Measurements from ENCODE around the gene NLRP9.
"Not testable (repeated sequence)": the region's sequence is repeated elsewhere in the genome, so short reads cannot be mapped to it uniquely, and the experiment has no call there.

The NLRP9 gene

DNA sequence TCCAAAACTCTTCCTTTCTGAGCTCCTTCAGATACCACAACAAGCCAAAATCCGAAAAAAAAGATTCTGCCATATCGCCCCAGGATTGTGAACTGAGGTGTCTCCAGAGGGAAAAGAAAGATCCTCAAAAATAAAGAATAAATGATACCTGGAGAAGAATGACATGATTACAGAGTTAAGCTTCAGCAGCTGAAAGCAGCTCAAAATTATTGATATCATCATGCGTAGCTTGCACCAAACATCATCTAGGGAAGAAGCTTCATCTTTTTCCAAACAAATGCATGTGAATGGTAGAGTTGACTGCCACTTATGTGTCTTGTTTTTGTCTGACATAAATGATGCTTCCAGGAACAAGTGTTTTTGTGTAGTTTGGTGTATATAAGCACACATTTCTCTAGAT lies at the start of gene NLRP9:
Gene NLRP9, minus strand, starts transcription at position 101 of the 400 bp plus-strand sequence. Its CDS starts 28 bp downstream, at position 73.
- DNase-seq, result no peak

DNA sequence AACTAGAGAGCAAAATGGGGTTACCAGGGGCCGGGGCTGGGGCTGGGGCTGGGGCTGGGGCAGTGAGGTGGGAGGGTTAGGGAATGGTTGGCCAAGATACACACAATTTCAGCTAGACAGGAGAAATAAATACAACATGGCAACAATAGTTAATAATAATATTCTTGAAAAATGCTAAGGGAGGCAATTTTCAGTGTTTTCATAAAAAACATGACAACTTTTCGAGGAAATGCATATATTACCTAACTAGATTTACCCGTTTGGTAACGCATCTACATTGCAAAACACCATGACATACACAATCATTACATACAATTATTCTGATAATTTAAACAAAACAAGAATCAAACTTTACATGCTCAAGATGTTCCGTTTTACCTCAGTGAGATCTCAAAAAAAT lies 42.9 kb upstream of the NLRP9 start:
- DNase-seq, result no peak

DNA sequence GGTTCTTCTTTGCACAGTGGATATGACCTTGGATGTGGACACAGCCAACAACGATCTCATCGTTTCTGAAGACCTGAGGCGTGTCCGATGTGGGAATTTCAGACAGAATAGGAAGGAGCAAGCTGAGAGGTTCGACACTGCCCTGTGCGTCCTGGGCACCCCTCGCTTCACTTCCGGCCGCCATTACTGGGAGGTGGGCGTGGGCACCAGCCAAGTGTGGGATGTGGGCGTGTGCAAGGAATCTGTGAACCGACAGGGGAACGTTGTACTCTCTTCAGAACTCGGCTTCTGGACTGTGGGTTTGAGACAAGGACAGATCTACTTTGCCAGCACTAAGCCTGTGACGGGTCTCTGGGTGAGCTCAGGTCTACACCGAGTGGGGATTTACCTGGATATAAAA lies 40.1 kb upstream of the NLRP9 start:
- DNase-seq, result no peak

DNA sequence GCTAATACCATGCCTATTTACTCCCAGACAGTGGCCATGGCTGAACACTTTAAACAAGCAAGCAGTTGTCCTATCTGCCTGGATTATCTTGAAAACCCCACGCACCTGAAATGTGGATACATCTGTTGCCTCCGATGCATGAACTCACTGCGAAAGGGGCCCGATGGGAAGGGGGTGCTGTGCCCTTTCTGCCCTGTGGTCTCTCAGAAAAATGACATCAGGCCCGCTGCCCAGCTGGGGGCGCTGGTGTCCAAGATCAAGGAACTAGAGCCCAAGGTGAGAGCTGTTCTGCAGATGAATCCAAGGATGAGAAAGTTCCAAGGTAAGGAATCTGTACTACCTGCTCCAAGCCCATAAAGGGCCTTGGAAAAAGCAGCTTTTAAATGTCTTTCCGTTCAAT lies 39.3 kb upstream of the NLRP9 start:
- no peak for DNase-seq

DNA sequence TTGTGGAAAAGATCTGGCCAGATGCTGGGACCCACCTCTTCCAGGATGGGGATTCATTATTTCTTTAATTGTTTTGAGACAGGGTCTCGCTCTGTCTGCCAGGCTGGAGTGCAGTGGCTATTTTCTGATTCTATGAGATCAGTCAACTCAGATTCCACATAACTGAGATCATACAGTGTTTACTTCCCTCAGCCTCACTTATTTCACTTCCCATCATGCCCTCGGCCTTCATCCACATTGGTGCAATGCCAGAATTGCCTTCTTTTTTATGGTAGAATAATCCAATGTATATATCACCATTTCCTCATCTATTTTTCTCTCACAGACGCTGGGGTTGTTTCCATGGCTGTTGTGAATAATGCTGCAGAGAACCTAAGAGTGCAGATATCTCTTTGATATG lies 31.4 kb upstream of the NLRP9 start:
- DNase-seq, result not testable (repeated sequence)

DNA sequence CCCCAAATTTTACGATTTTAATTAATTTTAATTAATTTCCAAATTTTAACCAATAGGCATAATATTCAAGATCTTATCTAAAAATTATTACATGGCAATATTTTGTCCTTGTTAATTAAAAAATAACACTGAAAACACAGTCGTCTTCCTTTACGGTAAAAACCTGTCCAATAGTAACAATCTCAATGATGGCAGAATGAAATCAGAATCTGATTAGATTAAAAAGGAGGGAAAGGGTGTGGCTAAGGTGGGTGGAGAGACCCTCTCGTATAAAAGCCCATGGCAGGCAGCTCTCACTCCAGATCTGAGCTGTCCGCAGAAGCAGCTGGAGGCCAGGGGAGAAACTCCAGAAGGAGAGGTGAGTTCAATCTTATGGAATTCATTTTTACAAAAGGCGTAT lies 30.6 kb upstream of the NLRP9 start, which contains the start of gene RFPL4AL1:
Gene RFPL4AL1, plus strand, starts transcription at position 301 of the 400 bp plus-strand sequence. CDS start 2,687 bp downstream, outside the sequence.
- not testable (repeated sequence) for DNase-seq

DNA sequence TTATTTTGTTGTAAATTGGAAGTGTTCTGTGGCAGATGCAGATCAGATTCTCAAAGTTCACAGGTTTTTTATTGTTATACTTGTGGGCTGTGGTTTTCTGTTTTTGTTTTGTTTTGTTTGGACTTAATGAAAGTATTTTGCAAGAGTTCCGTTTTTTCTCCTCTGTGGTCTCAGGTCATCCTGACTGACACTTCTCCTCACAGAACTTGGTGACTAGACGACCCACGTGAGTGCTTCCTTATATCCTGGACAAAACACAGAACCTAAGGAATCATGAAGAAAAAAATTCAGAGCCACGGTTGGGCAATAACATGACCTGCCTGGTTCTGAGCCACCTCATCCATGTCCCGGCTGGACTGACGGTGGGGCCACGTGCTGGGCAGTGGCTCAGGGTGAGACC lies 28.3 kb upstream of the NLRP9 start:
- DNase-seq, result no peak

DNA sequence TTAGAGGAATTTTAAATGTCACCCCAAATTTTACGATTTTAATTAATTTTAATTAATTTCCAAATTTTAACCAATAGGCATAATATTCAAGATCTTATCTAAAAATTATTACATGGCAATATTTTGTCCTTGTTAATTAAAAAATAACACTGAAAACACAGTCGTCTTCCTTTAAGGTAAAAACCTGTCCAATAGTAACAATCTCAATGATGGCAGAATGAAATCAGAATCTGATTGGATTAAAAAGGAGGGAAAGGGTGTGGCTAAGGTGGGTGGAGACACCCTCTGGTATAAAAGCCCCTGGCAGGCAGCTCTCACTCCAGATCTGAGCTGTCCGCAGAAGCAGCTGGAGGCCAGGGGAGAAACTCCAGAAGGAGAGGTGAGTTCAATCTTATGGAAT lies 20.6 kb upstream of the NLRP9 start, which contains the start of gene RFPL4A:
Gene RFPL4A, plus strand, starts transcription at position 301 of the 400 bp plus-strand sequence. CDS start 2,704 bp downstream, outside the sequence.
- DNase-seq, result not testable (repeated sequence)

DNA sequence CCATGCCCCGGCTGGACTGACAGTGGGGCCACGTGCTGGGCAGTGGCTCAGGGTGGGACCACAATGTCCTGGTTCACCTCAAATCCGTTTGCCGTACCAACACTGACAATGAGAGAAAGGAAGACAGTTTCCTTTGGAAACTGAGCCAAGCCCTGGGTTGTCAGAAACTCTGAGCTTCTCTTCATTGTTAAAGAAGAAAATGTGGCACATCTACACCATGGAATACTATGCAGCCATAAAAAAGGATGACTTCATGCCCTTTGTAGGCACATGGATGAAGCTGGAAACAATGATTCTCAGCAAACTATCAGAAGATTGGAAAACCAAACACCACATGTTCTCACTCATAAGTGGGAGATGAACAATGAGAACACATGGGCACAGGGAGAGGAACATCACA lies 18.6 kb upstream of the NLRP9 start:
- DNase-seq, result not testable (repeated sequence)

DNA sequence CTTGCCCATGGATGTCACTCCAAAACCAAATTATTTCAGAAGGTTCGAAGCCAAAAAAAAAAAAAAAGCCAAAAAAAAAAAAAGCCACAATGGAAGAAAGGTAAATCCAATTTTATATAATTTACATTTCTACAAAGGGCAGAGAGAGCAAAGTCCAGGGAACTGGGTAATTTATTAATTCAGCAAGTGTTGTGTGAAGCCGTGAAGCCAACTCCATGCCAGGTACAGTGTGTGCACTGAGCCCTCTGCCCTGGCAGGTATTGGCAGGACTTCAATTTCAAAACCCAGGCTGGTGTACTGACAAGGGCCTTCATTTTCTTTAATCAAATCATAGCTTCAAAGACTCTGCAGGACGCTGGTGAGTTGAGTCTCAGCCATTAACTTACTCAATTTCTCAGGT lies 15.2 kb upstream of the NLRP9 start:
- DNase-seq, result no peak

DNA sequence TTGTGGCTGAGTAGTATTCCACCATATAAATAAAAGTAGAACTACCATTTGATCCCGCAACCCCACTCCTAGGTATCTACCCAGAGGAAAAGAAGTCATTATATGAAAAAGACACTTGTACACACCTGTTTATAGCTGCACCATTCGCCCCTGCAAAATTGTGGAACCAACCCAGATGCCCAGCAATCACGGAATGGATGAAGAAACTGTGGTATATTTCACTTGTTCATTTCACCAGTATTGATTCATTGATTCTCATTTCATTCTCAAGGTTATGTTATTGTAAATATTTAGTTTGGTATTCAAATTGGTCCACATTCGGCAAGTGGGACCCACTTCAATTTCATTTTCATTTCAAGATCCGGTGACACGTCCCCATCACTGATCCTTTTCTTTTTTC lies 12.5 kb upstream of the NLRP9 start:
- DNase-seq, result no peak

DNA sequence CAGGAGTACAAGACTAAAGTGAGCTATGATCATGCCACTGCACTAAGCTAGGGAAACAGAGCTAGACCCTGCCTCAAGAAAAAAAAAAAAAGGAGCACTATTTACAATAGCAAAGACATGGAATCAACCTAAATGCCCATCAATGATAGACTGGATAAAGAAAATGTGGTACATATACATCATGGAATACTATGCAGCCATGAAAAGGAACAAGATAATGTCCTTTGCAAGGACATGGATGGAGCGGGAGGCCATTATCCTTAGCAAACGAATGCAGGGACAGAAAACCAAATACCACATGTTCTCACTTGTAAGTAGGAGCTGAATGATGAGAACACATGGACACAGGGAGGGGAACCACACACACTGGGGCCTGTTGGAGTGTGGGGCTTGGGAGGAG lies 7.8 kb downstream of the NLRP9 start:
- not testable (repeated sequence) for DNase-seq

DNA sequence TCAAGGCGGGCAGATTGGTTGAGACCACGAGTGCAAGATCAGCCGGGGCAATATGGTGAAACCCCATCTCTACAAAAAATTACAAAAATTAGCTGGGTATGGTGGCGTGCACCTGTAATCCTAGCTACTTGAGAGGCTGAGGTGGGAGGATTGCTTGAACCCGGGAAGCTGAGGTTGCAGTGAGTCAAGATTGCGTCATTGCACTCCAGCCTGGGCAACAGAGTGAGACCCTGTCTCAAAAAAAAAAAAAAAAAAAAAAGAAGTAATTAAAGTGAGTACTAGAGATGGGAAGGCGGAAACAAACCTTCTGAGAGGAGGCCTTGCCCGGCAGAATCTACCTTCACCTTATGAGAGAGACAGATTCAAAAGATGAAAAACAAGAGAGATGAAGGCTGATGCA lies 14.7 kb downstream of the NLRP9 start:
- no peak for DNase-seq

DNA sequence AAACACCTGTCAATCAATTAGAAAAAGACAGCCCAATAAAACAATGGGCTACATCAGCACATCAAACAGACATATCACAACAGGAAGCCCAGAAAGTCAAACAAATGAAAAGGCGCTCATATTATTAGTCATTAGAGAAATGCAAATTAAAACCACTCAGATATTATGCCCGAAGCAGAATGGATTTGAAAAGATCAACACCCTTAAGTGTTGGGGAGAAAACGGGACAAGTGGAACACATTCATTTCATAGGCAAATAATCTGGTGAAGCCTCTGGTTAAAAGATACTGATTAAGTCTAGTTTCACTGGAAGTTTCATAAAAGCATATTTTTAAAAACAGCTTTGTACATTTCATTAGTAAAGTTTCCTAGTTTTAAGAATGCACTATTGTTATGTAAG lies 17.4 kb downstream of the NLRP9 start:
- DNase-seq, result no peak

DNA sequence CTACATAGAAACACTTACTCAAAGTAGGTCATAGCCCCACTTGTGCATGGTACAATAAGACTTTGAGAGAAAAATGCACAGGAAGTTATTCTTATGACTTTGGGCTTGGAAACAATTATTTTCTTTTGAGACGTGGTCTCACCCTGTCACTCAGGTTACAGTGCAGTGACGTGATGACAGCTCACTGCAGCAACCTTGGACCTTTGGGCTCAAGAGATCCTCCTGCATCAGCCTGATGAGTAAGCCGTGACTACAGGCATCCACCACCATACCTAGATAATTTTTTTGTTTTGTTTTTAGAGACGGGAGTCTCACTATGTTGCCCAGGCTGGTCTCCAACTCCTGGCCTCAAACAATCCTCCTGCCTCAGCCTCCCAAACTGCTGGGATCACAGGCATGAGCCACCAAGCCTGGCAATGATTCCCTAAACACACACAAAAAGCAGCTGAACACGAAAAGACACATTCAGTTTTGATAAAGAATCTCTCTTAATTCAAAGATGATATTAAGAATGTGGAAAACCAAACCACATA lies 17.9 kb downstream of the NLRP9 start:
- no peak for DNase-seq

DNA sequence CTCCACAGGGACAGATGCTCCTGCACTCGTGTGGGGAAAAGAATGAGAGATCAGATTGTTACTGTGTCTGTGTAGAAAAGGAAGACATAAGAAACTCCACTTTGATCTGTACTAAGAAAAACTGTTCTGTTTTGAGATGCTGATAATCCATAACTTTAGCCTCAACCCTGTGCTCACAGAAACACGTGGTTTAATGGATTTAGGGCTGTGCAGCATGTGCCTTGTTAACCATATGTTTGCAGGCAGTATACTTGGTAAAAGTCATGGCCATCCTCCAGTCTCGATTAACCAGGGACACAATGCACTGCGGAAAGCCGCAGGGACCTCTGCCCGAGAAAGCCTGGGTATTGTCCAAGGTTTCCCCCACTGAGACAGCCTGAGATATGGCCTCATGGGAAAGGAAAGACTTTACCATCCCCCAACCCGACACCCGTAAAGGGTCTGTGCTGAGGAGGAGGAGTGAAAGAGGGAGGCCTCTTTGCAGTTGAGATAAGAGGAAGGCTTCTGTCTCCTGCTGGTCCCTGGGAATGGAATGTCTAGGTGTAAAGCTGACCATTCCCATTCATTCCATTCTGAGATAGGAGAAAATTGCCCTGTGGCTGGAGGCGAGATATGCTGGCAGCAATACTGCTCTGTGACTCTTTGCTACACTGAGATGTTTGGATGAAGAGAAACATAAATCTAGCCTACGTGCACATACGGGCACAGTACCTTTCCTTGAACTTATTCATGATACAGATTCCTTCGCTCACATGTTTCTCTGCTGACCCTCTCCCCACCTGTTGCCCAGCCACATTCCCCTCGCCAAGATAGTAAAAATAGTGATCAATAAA lies 20.1 kb downstream of the NLRP9 start:
- not testable (repeated sequence) for DNase-seq

DNA sequence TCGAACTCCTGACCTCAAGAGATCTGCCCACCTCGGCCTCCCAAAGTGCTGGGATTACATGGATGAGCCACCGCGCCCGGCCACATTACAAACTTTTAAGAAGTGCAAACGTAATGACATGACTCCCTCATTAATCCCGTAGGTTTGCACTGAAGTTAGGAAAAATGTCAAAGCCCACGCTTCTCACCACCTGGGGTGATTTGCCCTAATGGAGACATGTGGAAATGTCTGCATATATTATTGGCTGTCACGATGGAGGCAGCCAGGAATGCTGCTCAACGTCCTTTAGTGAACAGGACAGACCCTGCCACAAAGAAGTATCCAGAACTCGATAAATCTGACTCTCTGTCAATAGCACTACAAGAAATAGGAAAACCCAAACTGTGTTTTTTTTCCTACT lies 21.0 kb downstream of the NLRP9 start:
- DNase-seq, result no peak

DNA sequence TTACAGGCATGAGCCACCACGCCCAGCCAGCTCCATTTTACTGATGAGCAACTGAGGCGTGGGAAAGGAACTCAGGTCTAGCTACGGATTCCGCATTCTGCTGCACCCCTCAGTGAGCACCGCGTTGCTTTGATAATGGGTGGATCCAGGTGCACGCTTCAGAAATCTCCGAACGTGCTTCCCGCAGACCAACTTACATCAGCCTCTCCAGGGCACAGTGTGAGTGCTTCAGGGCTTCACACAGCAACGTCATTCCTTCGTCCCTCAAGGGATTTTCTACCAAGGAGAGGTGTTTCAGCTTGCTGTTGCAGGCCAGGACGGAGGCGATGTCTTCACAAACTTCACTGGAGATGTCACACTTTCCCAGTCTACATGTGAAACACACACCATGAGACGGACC lies 21.7 kb downstream of the NLRP9 start:
- DNase-seq, result no peak

DNA sequence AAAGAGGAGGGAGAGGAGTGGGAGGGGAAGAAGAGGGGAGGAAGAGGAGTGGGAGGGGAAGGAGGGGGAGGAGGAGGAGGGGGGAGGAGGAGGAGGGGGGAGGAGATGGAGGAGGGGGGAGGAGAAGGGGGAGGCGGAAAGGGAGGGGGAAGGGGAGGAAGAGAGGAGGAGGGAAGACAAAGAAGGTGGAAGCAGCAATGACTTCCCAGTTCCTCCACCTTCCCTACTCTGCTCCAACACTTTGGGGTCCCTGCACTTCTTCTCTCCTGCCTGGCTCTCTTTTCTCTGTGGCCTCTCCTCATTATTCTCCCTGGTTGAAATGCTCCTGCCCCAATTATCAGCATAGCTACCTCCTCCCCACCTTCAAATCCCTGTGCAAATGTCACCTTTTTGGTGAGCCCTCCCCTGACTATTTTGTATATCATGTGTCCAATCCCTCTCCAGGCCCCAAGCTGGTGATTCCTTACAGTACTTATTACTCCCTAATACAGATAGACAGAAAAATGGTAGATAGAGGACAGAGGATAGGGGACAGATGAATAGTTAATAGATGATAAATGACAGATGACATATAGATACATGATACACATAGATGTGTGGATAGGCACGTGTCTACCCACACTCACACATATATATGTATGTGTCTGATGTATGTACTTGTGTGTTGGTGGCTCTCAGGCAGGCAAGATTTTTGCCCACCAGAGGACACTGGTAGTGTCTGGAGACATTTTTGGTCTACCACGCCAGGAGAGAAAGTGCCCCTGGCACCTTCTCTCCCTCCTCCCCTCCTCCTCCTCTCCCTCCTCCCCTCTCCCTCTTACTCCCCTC lies 25.2 kb downstream of the NLRP9 start:
- DNase-seq, result no peak

DNA sequence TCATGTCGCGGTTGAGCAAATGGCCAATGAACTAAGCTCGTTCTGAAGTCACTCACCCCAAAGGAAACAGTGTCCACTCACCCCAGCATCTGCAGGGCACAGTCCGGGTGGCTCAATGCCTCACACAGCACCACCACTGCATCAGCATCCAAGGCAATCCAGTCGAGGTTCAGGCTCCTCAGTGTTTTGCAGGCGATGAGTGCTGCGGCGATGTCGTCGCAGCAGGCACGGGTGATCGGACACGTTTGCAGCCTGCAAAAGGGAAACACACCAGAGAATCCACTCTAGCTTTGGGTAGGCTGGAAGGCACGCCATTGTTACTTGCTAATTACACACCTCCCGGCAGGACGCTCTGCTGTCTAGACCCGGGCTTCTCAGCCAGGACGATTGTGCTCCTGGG lies 26.5 kb downstream of the NLRP9 start:
- DNase-seq, result no peak

DNA sequence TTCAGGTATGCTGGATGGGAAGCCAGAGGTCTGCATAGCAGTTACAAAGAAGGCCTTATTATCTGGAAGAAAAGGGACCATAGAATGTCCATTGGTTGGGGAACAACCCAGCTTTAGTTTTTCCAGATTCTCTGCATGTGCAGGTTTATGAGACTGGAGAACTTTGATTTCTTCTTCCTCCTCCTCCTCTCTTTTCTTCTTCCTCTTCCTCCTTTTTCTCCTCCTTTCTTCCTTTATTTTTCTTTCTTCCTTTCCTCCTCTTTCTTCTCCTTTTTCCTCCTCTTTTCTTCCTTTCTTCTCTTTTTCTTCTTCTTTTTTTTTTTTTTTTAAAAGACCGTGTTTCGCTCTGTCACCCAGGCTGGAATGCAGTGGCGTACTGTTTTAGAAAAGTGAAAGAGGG lies 32.2 kb downstream of the NLRP9 start:
- DNase-seq, result no peak

DNA sequence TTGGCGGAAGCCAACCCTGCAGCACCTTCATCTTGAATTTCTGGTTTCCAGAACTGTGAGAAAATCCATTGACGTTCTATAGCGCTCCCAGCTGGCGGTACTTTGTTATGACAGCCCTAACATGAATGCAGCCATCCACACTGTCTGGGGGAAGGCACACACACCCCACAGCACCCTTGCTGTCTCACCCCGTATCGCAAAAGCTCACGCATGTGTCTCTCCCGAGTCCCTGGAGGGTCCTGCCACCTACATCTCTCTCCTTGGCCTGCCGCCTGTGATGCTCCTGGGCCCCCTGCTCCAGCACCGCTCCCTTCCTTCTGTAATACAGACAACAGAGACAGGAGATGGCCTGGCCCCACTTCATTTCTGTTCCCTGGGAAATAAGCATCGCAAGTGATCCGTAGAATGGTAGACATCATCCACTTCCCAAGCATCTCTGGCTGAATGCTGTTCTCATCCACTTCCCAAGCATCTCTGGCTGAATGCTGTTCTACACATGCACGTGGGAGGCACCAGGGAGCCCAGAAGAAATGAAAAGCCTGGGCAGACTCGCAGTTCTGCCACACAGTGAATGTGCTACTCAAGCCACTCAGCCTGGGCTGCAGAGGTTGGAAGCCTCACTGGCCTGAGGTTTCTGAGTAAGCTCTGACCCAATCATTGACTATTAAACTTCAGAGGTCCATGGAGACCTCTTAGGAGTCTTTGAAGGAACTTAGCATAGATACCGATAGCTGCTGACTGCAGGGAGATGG lies 33.5 kb downstream of the NLRP9 start:
- no peak for DNase-seq

DNA sequence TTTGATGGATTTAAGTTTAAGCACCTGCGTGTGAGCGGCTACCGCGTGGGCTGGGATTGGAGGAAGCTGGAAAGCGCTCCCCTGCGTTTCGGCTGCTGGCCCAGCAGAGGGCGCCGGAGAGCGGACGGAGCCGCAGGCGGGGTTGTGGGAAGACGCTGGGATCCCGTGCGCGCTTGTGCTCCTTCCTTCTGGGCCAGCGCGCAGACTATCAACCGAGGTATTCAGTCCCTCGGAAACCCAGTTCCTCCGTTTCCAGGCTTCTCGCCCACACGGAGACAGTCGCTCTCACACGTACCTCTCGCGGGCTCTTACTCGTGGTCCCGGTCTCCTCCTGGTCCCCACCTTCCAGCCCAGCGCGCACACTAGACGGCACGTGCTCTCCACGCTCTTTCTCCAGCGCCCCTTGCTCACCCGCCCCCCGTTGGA lies 34.4 kb downstream of the NLRP9 start:
- peak; percentile 39 for DNase-seq

Data from activated CD4-positive, alpha-beta T cell treated with anti-CD3 and anti-CD28 coated beads, Interleukin-2, amount 50 U/mL, for 16 hours (primary cell).